HEK293 (cell line): Measurements from ENCODE around the gene SLC17A4.

ENCODE experiments used
- CTCF ChIA-PET: fragments of 350-600 bp; formaldehyde crosslinking; extraction: SDS; loops from one replicate; lab custom pipeline; 2021; ENCODE audit warnings: antibody characterized with exemption; lab: Yijun Ruan, JAX
- POLR2A ChIA-PET: fragments of 300-600 bp; formaldehyde crosslinking; extraction: SDS; loops from one replicate; lab custom pipeline; 2020; ENCODE audit warnings: antibody characterized with exemption, inconsistent platforms; lab: Yijun Ruan, JAX
- H3K27ac ChIP-seq: fragments of 200-500 bp; sonication (Bioruptor generic); 2 replicates; pipeline ENCODE4 v1.5.1; 2014; ENCODE audit warnings: low read depth, low read length, control low read depth, inconsistent platforms; ENCODE audit errors: extremely low read depth
- H3K36me3 ChIP-seq, 2 experiments: fragments of 200-500 bp in 1 of 2; sonication (Bioruptor generic) in 1 of 2; 1 replicate in 1 of 2; 2 replicates in 1 of 2; pipeline ENCODE4 v1.5.1; 2014 to 2017; ENCODE audit warnings: inconsistent platforms in 2 of 2, low read length in 2 of 2; ENCODE audit not compliant: control insufficient read depth in 2 of 2, insufficient read depth in 1 of 2
- H3K4me1 ChIP-seq: fragments of 200-500 bp; sonication (Bioruptor generic); 2 replicates; pipeline ENCODE4 v1.5.1; 2014; ENCODE audit warnings: mild to moderate bottlenecking, low read length, inconsistent platforms; ENCODE audit not compliant: control insufficient read depth, insufficient read depth
- H3K4me3 ChIP-seq: 2 replicates; pipeline ENCODE4 v1.5.1; 2011; ENCODE audit warnings: low read depth, mild to moderate bottlenecking, control low read depth, low read length, moderate library complexity
- H3K9me3 ChIP-seq: fragments of 200-500 bp; sonication (Bioruptor generic); 2 replicates; pipeline ENCODE4 v1.5.1; 2014; ENCODE audit warnings: low read depth, low read length, inconsistent platforms; ENCODE audit not compliant: control insufficient read depth, insufficient read depth
- FEZF1 ChIP-seq: fragments of 450-650 bp; formaldehyde crosslinking; IDR thresholded peaks from 2 replicates; pipeline ENCODE4 v1.5.1; 2016; ENCODE audit warnings: missing biosample characterization, missing genetic modification characterization
- INSM2 ChIP-seq: fragments of 450-650 bp; formaldehyde crosslinking; IDR thresholded peaks from 2 replicates; pipeline ENCODE4 v1.5.1; 2016; ENCODE audit warnings: missing biosample characterization, missing genetic modification characterization
- ZBTB8A ChIP-seq: fragments of 450-650 bp; formaldehyde crosslinking; IDR thresholded peaks from 2 replicates; pipeline ENCODE4 v1.5.1; 2016; ENCODE audit warnings: missing biosample characterization, missing genetic modification characterization
- ZFHX2 ChIP-seq: fragments of 450-650 bp; formaldehyde crosslinking; conservative IDR thresholded peaks from 2 replicates; pipeline ENCODE4 v1.5.1; 2016; ENCODE audit warnings: missing biosample characterization, missing genetic modification characterization
- ZFP69B ChIP-seq: fragments of 450-650 bp; formaldehyde crosslinking; IDR thresholded peaks from 2 replicates; pipeline ENCODE4 v1.5.1; 2016; ENCODE audit warnings: missing biosample characterization, missing genetic modification characterization
- ZNF114 ChIP-seq: fragments of 450-650 bp; formaldehyde crosslinking; IDR thresholded peaks from 2 replicates; pipeline ENCODE4 v1.5.0; 2017; ENCODE audit warnings: missing biosample characterization, missing genetic modification characterization
- ZNF155 ChIP-seq: fragments of 450-650 bp; formaldehyde crosslinking; IDR thresholded peaks from 2 replicates; pipeline ENCODE4 v1.5.1; 2016; ENCODE audit warnings: missing biosample characterization, missing genetic modification characterization
- ZNF175 ChIP-seq: fragments of 450-650 bp; formaldehyde crosslinking; IDR thresholded peaks from 2 replicates; pipeline ENCODE4 v1.5.1; 2016; ENCODE audit warnings: missing biosample characterization, missing genetic modification characterization
- ZNF248 ChIP-seq: fragments of 450-650 bp; formaldehyde crosslinking; IDR thresholded peaks from 2 replicates; pipeline ENCODE4 v1.5.1; 2017; ENCODE audit warnings: missing biosample characterization, missing genetic modification characterization
- ZNF274 ChIP-seq, 2 experiments: fragments of 200-500 bp in 1 of 2; fragments of 450-650 bp in 1 of 2; sonication (Bioruptor generic) in 1 of 2; formaldehyde crosslinking in 1 of 2; IDR thresholded peaks; 2 replicates each; pipeline versions ENCODE4 v1.5.1 to v1.6.1; 2014 to 2016; ENCODE audit warnings: borderline replicate concordance in 1 of 2, inconsistent platforms in 1 of 2, low read length in 1 of 2, missing biosample characterization in 1 of 2, missing genetic modification characterization in 1 of 2
- ZNF426 ChIP-seq: fragments of 450-650 bp; formaldehyde crosslinking; IDR thresholded peaks from 2 replicates; pipeline ENCODE4 v1.5.1; 2017; ENCODE audit warnings: missing biosample characterization, missing genetic modification characterization, mild to moderate bottlenecking, inconsistent platforms, moderate library complexity
- ZNF433 ChIP-seq: fragments of 450-650 bp; formaldehyde crosslinking; IDR thresholded peaks from 2 replicates; pipeline ENCODE4 v1.5.1; 2016; ENCODE audit warnings: missing biosample characterization, missing genetic modification characterization, low read depth
- ZNF792 ChIP-seq: fragments of 450-650 bp; formaldehyde crosslinking; IDR thresholded peaks from 2 replicates; pipeline ENCODE4 v1.5.1; 2016; ENCODE audit warnings: missing biosample characterization, missing genetic modification characterization
- ZSCAN4 ChIP-seq: fragments of 450-650 bp; formaldehyde crosslinking; IDR thresholded peaks from 2 replicates; pipeline ENCODE4 v1.5.1; 2017; ENCODE audit warnings: missing biosample characterization, missing genetic modification characterization
- TF ChIP-seq, protein P1 (sequence below): fragments of 450-650 bp; formaldehyde crosslinking; IDR thresholded peaks from 2 replicates; pipeline ENCODE4 v1.5.1; 2016; ENCODE audit warnings: missing biosample characterization, missing genetic modification characterization
- TF ChIP-seq, protein P2 (sequence below): fragments of 450-650 bp; formaldehyde crosslinking; IDR thresholded peaks from 2 replicates; pipeline ENCODE4 v1.5.1; 2016; ENCODE audit warnings: missing biosample characterization, missing genetic modification characterization
- TF ChIP-seq, protein P3 (sequence below): fragments of 450-650 bp; formaldehyde crosslinking; IDR thresholded peaks from 2 replicates; pipeline ENCODE4 v1.5.1; 2017; ENCODE audit warnings: missing biosample characterization, missing genetic modification characterization

Gene SLC17A4

GRCh38 chr6:25745836-25746235 is 8.7 kb upstream of the SLC17A4 start:
- ChIA-PET CTCF (interaction anchor here (0.6 to 1.5 kb wide), 5 partner anchors 14 to 1221 kb away, joined by 3 to 6 read pairs (median 3); no protein-coding TSS in a partner anchor), POLR2A (no interaction called here)
- TF ChIP-seq ZNF792, result no peak
- TF ChIP-seq, protein P1, sequence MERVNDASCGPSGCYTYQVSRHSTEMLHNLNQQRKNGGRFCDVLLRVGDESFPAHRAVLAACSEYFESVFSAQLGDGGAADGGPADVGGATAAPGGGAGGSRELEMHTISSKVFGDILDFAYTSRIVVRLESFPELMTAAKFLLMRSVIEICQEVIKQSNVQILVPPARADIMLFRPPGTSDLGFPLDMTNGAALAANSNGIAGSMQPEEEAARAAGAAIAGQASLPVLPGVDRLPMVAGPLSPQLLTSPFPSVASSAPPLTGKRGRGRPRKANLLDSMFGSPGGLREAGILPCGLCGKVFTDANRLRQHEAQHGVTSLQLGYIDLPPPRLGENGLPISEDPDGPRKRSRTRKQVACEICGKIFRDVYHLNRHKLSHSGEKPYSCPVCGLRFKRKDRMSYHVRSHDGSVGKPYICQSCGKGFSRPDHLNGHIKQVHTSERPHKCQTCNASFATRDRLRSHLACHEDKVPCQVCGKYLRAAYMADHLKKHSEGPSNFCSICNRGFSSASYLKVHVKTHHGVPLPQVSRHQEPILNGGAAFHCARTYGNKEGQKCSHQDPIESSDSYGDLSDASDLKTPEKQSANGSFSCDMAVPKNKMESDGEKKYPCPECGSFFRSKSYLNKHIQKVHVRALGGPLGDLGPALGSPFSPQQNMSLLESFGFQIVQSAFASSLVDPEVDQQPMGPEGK (tag by site-specific recombination), result no peak
- TF ChIP-seq, protein P2, sequence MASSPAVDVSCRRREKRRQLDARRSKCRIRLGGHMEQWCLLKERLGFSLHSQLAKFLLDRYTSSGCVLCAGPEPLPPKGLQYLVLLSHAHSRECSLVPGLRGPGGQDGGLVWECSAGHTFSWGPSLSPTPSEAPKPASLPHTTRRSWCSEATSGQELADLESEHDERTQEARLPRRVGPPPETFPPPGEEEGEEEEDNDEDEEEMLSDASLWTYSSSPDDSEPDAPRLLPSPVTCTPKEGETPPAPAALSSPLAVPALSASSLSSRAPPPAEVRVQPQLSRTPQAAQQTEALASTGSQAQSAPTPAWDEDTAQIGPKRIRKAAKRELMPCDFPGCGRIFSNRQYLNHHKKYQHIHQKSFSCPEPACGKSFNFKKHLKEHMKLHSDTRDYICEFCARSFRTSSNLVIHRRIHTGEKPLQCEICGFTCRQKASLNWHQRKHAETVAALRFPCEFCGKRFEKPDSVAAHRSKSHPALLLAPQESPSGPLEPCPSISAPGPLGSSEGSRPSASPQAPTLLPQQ (tag by site-specific recombination), result no peak
- no peak for TF ChIP-seq ZSCAN4
- TF ChIP-seq ZNF175 (tag by site-specific recombination), result no peak
- no peaks in the 10 kb centered on the region for H3K36me3 ChIP-seq
- H3K4me1 ChIP-seq, result no peaks in the 10 kb centered on the region
- H3K27ac ChIP-seq, result no peak overlapping the region
- no peaks in the 10 kb centered on the region for H3K9me3 ChIP-seq
- no peak overlapping the region for H3K4me3 ChIP-seq

DNA sequence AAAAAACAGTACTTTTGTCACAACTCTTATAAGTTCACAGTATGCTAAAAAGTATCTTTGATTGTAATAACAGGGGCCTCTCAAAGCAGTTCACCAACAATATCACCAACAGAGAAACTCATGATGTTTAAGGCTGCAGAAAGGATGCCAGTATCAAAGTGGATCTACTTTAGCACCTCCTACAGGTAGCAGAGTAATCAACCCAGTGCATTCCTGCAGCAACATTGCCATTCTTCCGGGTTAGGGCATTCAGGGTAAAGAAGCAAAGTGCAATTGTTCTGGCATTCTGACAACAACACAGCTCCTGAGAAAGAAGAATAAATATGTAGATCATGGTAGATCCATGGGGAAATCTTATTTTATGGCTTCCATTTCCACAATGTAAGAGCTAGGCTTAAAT is 7.6 kb upstream of the SLC17A4 start:
- H3K36me3 ChIP-seq, result no peaks in the 10 kb centered on the region
- TF ChIP-seq ZNF433 (tag by site-specific recombination), result no peak
- TF ChIP-seq ZNF114 (tag by site-specific recombination), result no peak
- TF ChIP-seq INSM2 (tag by site-specific recombination), result no peak
- TF ChIP-seq ZBTB8A (tag by site-specific recombination), result no peak
- TF ChIP-seq ZFHX2 (tag by site-specific recombination), result no peak
- no peak for TF ChIP-seq ZNF274 (IDR thresholded peaks at IDR 0.05; ENCODE audit: low read length)
- no peak for TF ChIP-seq ZNF274 (tag by site-specific recombination; IDR thresholded peaks at IDR 0.05; ENCODE audit: borderline replicate concordance)
- no peak for TF ChIP-seq ZFP69B (tag by site-specific recombination)
- TF ChIP-seq FEZF1, result no peak
- TF ChIP-seq ZNF248, result no peak
- TF ChIP-seq ZNF426 (tag by site-specific recombination), result no peak
- no peak for TF ChIP-seq ZNF155
- TF ChIP-seq, protein P3, sequence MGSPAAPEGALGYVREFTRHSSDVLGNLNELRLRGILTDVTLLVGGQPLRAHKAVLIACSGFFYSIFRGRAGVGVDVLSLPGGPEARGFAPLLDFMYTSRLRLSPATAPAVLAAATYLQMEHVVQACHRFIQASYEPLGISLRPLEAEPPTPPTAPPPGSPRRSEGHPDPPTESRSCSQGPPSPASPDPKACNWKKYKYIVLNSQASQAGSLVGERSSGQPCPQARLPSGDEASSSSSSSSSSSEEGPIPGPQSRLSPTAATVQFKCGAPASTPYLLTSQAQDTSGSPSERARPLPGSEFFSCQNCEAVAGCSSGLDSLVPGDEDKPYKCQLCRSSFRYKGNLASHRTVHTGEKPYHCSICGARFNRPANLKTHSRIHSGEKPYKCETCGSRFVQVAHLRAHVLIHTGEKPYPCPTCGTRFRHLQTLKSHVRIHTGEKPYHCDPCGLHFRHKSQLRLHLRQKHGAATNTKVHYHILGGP (tag by site-specific recombination), result no peak
- H3K4me3 ChIP-seq, result no peak overlapping the region
- ChIA-PET POLR2A (interaction anchor here (1.4 kb wide), 1 partner anchor 273 kb away, joined by 3 read pairs; a partner anchor contains a TSS), CTCF (interaction anchor here (0.7 to 1.8 kb wide), 5 partner anchors 13 to 256 kb away, joined by 3 to 6 read pairs (median 4); no protein-coding TSS in a partner anchor)
- no peak overlapping the region for H3K27ac ChIP-seq
- no peaks in the 10 kb centered on the region for H3K4me1 ChIP-seq
- no peaks in the 10 kb centered on the region for H3K9me3 ChIP-seq
